Smooth muscle cell (in vitro differentiated cells): ENCODE results near the gene POMC. TPM values are rescaled to one million over a fixed set of nuclear protein-coding genes. Genes with fewer than 3 reads are reported as not detected.
"Not testable (repeated sequence)": the region's sequence is repeated elsewhere in the genome, so short reads cannot be mapped to it uniquely, and the experiment has no call there.

Source experiments
- DNase-seq: peaks from one replicate; lab custom pipeline; 2025; ENCODE audit not compliant: unreplicated experiment; lab: John Stamatoyannopoulos, UW
- H2AFZ ChIP-seq: fragments of 200-600 bp; sonication (generic); 2 replicates; pipeline ENCODE4 v1.6.0; 2016; ENCODE audit warnings: antibody characterized with exemption, low read depth, mild to moderate bottlenecking
- H3F3A ChIP-seq: fragments of 200-600 bp; sonication (generic); 2 replicates; pipeline ENCODE4 v1.6.0; 2017; ENCODE audit warnings: antibody characterized with exemption, low read depth
- H3K27ac ChIP-seq: fragments of 200-600 bp; sonication (generic); 2 replicates; pipeline ENCODE4 v1.5.1; 2016; ENCODE audit warnings: low read depth, mild to moderate bottlenecking
- H3K27me3 ChIP-seq: fragments of 200-600 bp; sonication (generic); 2 replicates; pipeline ENCODE4 v1.6.1; 2016; ENCODE audit warnings: low read depth, mild to moderate bottlenecking
- H3K36me3 ChIP-seq: fragments of 200-600 bp; sonication (generic); 2 replicates; pipeline ENCODE4 v1.5.1; 2016; ENCODE audit warnings: low read depth
- H3K4me1 ChIP-seq: fragments of 200-600 bp; sonication (generic); 2 replicates; pipeline ENCODE4 v1.5.1; 2016; ENCODE audit warnings: low read depth
- H3K4me2 ChIP-seq: fragments of 200-600 bp; sonication (generic); 2 replicates; pipeline ENCODE4 v1.6.0; 2016; ENCODE audit warnings: mild to moderate bottlenecking
- H3K4me3 ChIP-seq: fragments of 200-600 bp; sonication (generic); 2 replicates; pipeline ENCODE4 v1.5.1; 2016; ENCODE audit warnings: mild to moderate bottlenecking
- H3K79me2 ChIP-seq: fragments of 200-600 bp; sonication (generic); 2 replicates; pipeline ENCODE4 v1.6.0; 2016; ENCODE audit warnings: low read depth, mild to moderate bottlenecking
- H3K9ac ChIP-seq: fragments of 200-600 bp; sonication (generic); 2 replicates; pipeline ENCODE4 v1.6.0; 2016; ENCODE audit warnings: low read depth
- H3K9me3 ChIP-seq: fragments of 200-600 bp; sonication (generic); replicated peaks from 2 replicates; pipeline ENCODE4 v1.5.1; 2016; ENCODE audit warnings: low read depth
- H4K20me1 ChIP-seq: fragments of 200-600 bp; sonication (generic); 2 replicates; pipeline ENCODE4 v1.6.0; 2016; ENCODE audit warnings: low read depth
- CTCF ChIP-seq: fragments of 200-600 bp; sonication (generic); IDR thresholded peaks from 2 replicates; pipeline ENCODE4 v1.5.1; 2017; ENCODE audit warnings: borderline replicate concordance, mild to moderate bottlenecking, antibody characterized with exemption; ENCODE audit not compliant: insufficient read depth, poor library complexity, severe bottlenecking
- WGBS: methylation state at CpG from one replicate; pipeline ENCODE4 v1.1.7; 2016; ENCODE audit warnings: low lambda C conversion rate; 5-methylcytosine and 5-hydroxymethylcytosine counted together
- polyA plus RNA-seq: library from polyadenylated mRNA; unstranded; fragments of >200 nt; fragmentation: Nextera tagmentation; extraction: Ambion mirVana; gene quantifications from 2 replicates; pipeline ENCODE4 v1.2.1, GENCODE V29; 2016
- total RNA-seq: library from RNA; depleted of rRNA; stranded (reverse); fragments of >200 nt; gene quantifications from 2 replicates; pipeline ENCODE4 v1.2.3, GENCODE V29; 2014

POMC gene
- total and polyA plus RNA-seq, 2 experiments from 2014 or later, result not detected

DNA sequence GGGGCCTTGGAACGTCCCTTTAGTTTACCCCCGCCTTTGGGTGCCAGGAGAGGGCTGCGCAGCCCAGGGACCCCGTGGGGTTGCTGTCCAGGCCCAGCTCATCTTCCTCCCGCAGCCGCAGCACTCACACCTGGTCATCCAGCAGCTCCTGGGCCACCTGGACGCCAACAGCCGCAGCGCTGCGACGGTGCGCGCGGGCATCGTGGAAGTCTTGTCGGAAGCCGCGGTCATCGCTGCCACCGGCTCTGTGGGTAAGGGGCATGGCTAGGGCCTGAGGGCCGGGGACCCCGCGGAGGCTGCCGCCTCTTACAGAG, 37.2 kb downstream of the POMC start:
- H4K20me1 ChIP-seq, result no peaks in the 10 kb centered on the region
- no peak overlapping the region for H3K27ac ChIP-seq
- H3K36me3 ChIP-seq, result no peaks in the 10 kb centered on the region
- no peak overlapping the region for H3K9ac ChIP-seq
- H3K4me1 ChIP-seq, result peaks cover 19% of the 10 kb centered on the region
- no peaks in the 10 kb centered on the region for H3K9me3 ChIP-seq
- H3F3A ChIP-seq, result no peaks in the 10 kb centered on the region
- peaks cover 6% of the 10 kb centered on the region for H3K27me3 ChIP-seq
- no peak for TF ChIP-seq CTCF
- no peak for DNase-seq
- peak overlapping the region; percentile 81 for H3K4me2 ChIP-seq
- WGBS, result 64% methylated on average over 24 of the region's 24 CpGs
- H2AFZ ChIP-seq, result no peak overlapping the region
- H3K79me2 ChIP-seq, result no peaks in the 10 kb centered on the region
- peak overlapping the region; percentile 26 for H3K4me3 ChIP-seq

DNA sequence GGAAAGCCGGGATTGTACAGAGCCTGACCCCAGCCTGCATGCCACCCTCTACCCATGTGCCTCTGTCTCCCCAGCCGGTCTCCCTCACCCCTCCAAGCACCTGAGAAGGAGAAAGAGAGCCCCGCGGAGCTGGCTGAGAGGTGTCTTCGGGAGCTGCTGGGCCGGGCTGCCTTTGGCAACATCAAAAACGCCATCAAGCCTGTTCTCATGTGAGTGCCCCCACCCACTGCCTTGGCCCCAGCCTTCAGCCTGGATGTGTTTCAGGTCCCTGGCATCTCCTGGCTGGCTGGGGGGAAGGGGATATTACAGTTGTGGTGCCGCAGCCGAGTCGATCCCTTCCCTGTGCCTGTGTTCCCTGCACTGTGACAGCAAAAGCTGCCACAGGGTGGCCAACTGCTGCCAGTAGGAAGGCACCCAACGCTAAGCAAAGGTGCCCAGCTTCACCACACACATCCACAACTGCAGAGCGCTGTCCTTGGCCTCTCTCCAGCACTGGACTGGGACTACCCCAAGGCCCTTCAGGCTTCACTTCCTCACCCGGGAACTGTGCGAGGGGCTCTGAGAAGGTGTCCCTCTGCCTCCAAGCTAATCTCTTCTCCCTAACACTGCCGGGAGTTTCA, 38.4 kb downstream of the POMC start:
- Histone ChIP-seq H3K79me2 (no peaks in the 10 kb centered on the region), H3K4me1 (peaks cover 19% of the 10 kb centered on the region), H3K27ac (no peak overlapping the region), H3K4me3 (no peak overlapping the region), H2AFZ (no peak overlapping the region), H3K9me3 (no peaks in the 10 kb centered on the region), H3F3A (no peaks in the 10 kb centered on the region), H3K27me3 (peaks cover 6% of the 10 kb centered on the region), H3K4me2 (no peak overlapping the region), H4K20me1 (no peaks in the 10 kb centered on the region), H3K36me3 (no peaks in the 10 kb centered on the region), H3K9ac (no peak overlapping the region)
- whole genome bisulfite sequencing, result 87% methylated on average over 15 of the region's 15 CpGs
- DNase-seq, result no peak
- no peak for TF ChIP-seq CTCF

DNA sequence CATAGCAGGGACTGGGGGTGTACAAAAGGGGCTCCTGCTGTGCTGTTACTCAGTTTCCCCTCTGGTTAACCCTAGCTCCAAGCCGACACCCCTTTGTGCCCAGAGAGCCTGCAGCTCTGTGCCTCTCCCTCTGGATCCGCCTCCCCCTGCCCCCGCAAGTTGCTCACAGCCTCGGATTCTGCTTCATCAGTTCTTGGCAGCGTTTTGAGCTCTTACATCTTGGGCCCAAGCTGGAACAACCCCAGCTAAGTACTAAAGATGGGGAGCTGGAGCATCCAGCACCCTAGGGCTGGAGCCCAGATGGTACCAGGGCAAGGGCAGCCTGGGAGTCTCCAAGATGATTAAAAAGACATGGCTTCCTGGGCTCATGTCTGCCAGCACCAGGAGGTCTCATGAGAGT, 40.7 kb downstream of the POMC start:
- Histone ChIP-seq H3K27me3 (peaks cover 6% of the 10 kb centered on the region), H3K27ac (no peak overlapping the region), H3K9ac (no peak overlapping the region), H3K9me3 (no peaks in the 10 kb centered on the region), H3K36me3 (no peaks in the 10 kb centered on the region), H4K20me1 (no peaks in the 10 kb centered on the region), H3K4me2 (no peak overlapping the region), H3K4me3 (no peak overlapping the region), H3K79me2 (no peaks in the 10 kb centered on the region), H3F3A (no peaks in the 10 kb centered on the region), H2AFZ (no peak overlapping the region), H3K4me1 (peaks cover 14% of the 10 kb centered on the region)
- no peak for TF ChIP-seq CTCF
- DNase-seq, result no peak
- WGBS, result 87% methylated on average over 5 of the region's 5 CpGs

DNA sequence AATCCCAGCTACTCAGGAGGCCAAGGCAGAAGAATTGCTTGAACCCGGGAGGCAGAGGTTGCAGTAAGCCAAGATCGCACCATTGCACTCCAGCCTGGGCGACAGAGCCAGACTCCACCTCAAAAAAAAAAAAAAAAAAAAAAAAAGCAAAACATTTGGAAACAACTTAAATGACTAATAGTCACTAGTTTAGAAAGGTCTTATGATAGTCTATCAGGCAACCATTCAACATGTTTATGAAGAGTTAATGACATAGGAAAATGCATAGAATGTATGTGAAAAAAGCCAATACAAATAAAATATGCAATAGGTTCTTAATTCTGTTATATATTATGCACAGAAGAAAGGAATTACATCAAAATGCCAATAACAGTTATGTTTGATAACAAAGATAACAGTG, 41.3 kb downstream of the POMC start:
- not testable (repeated sequence) for H3K4me2 ChIP-seq
- WGBS, result 94% methylated on average over 3 of the region's 3 CpGs

More for the DNA sequence above, 41.3 kb downstream of the POMC start:
- not testable (repeated sequence) for H3K27ac ChIP-seq, H3K9ac ChIP-seq, H3K79me2 ChIP-seq, DNase-seq, H3K4me3 ChIP-seq, H3K9me3 ChIP-seq, H3K36me3 ChIP-seq, H3F3A ChIP-seq, H3K27me3 ChIP-seq, H2AFZ ChIP-seq, H3K4me1 ChIP-seq, H4K20me1 ChIP-seq
